Ramos (cell line): Measurements from ENCODE around the gene CREB1.

Source experiments
- in situ Hi-C: fragments of 300-500 bp; cut with MboI; formaldehyde crosslinking; loops from one replicate; pipeline ENCODE4 v1.14.3; 2022; ENCODE audit warnings: low sequenced_read_pairs; ENCODE audit not compliant: unreplicated experiment

CREB1 gene

GRCh38 chr2:207533461-207534008 is 3.8 kb downstream of the CREB1 start:
- in situ Hi-C loops = loop anchor here (10.0 to 25.0 kb wide), 2 partner anchors 91 to 729 kb away; partner anchors contain the start of genes IDH1, METTL21A and PIKFYVE

- in situ Hi-C loops = loop anchor here (10.0 to 25.0 kb wide), 2 partner anchors 90 to 728 kb away; partner anchors contain the start of genes IDH1, METTL21A and PIKFYVE
Measured at GRCh38 chr2:207534417-207534816, 4.7 kb downstream of the CREB1 start.

GRCh38 chr2:207539470-207539869 is 9.7 kb downstream of the CREB1 start:
- in situ Hi-C loops = loop anchor here (10.0 to 25.0 kb wide), 2 partner anchors 85 to 723 kb away; partner anchors contain the start of genes IDH1, METTL21A and PIKFYVE

GRCh38 chr2:207540431-207540830 is 10.7 kb downstream of the CREB1 start:
- in situ Hi-C loops = loop anchor here (25.0 kb wide), 1 partner anchor 722 kb away; the partner anchor contains the start of genes IDH1 and PIKFYVE

GRCh38 chr2:207541933-207542332 is 12.2 kb downstream of the CREB1 start:
- in situ Hi-C loops = loop anchor here (25.0 kb wide), 1 partner anchor 720 kb away; the partner anchor contains the start of genes IDH1 and PIKFYVE

- in situ Hi-C loops = loop anchor here (25.0 kb wide), 1 partner anchor 719 kb away; the partner anchor contains the start of genes IDH1 and PIKFYVE
Measured at GRCh38 chr2:207543272-207543671, 13.5 kb downstream of the CREB1 start.

- in situ Hi-C loops = loop anchor here (25.0 kb wide), 1 partner anchor 715 kb away; the partner anchor contains the start of genes IDH1 and PIKFYVE
Measured at GRCh38 chr2:207546822-207547221, 17.1 kb downstream of the CREB1 start.

- in situ Hi-C loops = loop anchor here (25.0 kb wide), 1 partner anchor 713 kb away; the partner anchor contains the start of genes IDH1 and PIKFYVE
Measured at GRCh38 chr2:207549145-207549544, 19.4 kb downstream of the CREB1 start.

GRCh38 chr2:207558079-207558491 is 28.3 kb downstream of the CREB1 start:
- in situ Hi-C loops = no loop called here

GRCh38 chr2:207561386-207562080 is 31.8 kb downstream of the CREB1 start:
- in situ Hi-C loops = no loop called here

- in situ Hi-C loops = no loop called here
Measured at GRCh38 chr2:207565736-207566500, 36.2 kb downstream of the CREB1 start.

GRCh38 chr2:207567671-207568070 is 37.9 kb downstream of the CREB1 start:
- in situ Hi-C loops = no loop called here

GRCh38 chr2:207571370-207571769 is 41.6 kb downstream of the CREB1 start:
- in situ Hi-C loops = no loop called here

- in situ Hi-C loops = no loop called here
Measured at GRCh38 chr2:207584952-207585351, 55.2 kb downstream of the CREB1 start.

GRCh38 chr2:207587305-207587704 is 57.5 kb downstream of the CREB1 start:
- in situ Hi-C loops = no loop called here

GRCh38 chr2:207589143-207589542 is 59.4 kb downstream of the CREB1 start:
- in situ Hi-C loops = no loop called here

- in situ Hi-C loops = no loop called here
Measured at GRCh38 chr2:207593277-207593676, 63.5 kb downstream of the CREB1 start.

- in situ Hi-C loops = no loop called here
Measured at GRCh38 chr2:207594264-207594663, 64.5 kb downstream of the CREB1 start.

- in situ Hi-C loops = no loop called here
Measured at GRCh38 chr2:207594731-207595130, 65.0 kb downstream of the CREB1 start.

- in situ Hi-C loops = no loop called here
Measured at GRCh38 chr2:207599636-207600035, 69.9 kb downstream of the CREB1 start.
